H9 (cell line): ENCODE data around the gene MBOAT2. TPM values are rescaled to one million over a fixed set of nuclear protein-coding genes. Genes with fewer than 3 reads are reported as not detected.

Source experiments
- DNase-seq: peaks from one replicate; pipeline ENCODE4 v3.0.0-alpha.2; 2017
- H2AFZ ChIP-seq: one replicate; pipeline ENCODE4 v1.6.1; 2013; ENCODE audit warnings: mild to moderate bottlenecking, low read length, control low read depth, moderate library complexity
- H2AK5ac ChIP-seq: 2 replicates; pipeline ENCODE4 v1.6.1; 2013; ENCODE audit warnings: low read length, control low read depth, mixed read lengths; ENCODE audit not compliant: insufficient read length
- H2BK120ac ChIP-seq: one replicate; pipeline ENCODE4 v1.6.1; 2013; ENCODE audit warnings: low read depth, mild to moderate bottlenecking, low read length, control low read depth, inconsistent platforms; ENCODE audit not compliant: poor library complexity, severe bottlenecking
- H2BK12ac ChIP-seq: 2 replicates; pipeline ENCODE4 v1.6.1; 2013; ENCODE audit warnings: low read length, control low read depth, mixed read lengths, low read depth; ENCODE audit not compliant: insufficient read length
- H2BK15ac ChIP-seq: 2 replicates; pipeline ENCODE4 v1.6.1; 2013; ENCODE audit warnings: low read depth, low read length, control low read depth
- H2BK20ac ChIP-seq: one replicate; pipeline ENCODE4 v1.6.1; 2013; ENCODE audit warnings: low read depth, mild to moderate bottlenecking, low read length, control low read depth, inconsistent platforms; ENCODE audit not compliant: poor library complexity, severe bottlenecking
- H2BK5ac ChIP-seq: 2 replicates; pipeline ENCODE4 v1.6.1; 2013; ENCODE audit warnings: low read length, control low read depth, mixed read lengths; ENCODE audit not compliant: insufficient read length
- H3K14ac ChIP-seq: 2 replicates; pipeline ENCODE4 v1.6.1; 2013; ENCODE audit warnings: low read length, control low read depth; ENCODE audit not compliant: insufficient read depth
- H3K18ac ChIP-seq: 2 replicates; pipeline ENCODE4 v1.6.1; 2013; ENCODE audit warnings: low read depth, mild to moderate bottlenecking, mixed read lengths, low read length, control low read depth; ENCODE audit not compliant: insufficient read length
- H3K23ac ChIP-seq: 2 replicates; pipeline ENCODE4 v1.6.1; 2013; ENCODE audit warnings: low read length, control low read depth, mixed read lengths, low read depth; ENCODE audit not compliant: insufficient read length
- H3K23me2 ChIP-seq: 2 replicates; pipeline ENCODE4 v1.6.1; 2013; ENCODE audit warnings: low read depth, mild to moderate bottlenecking, mixed read lengths, low read length, control low read depth; ENCODE audit not compliant: insufficient read length, poor library complexity, severe bottlenecking
- H3K27ac ChIP-seq: 2 replicates; pipeline ENCODE4 v1.5.1; 2013; ENCODE audit warnings: low read length, control low read depth, mixed read lengths, low read depth; ENCODE audit not compliant: insufficient read length
- H3K27me3 ChIP-seq: 2 replicates; pipeline ENCODE4 v1.6.1; 2013; ENCODE audit warnings: low read length, control low read depth, inconsistent platforms; ENCODE audit not compliant: insufficient read depth
- H3K4ac ChIP-seq: 2 replicates; pipeline ENCODE4 v1.6.1; 2013; ENCODE audit warnings: low read depth, mild to moderate bottlenecking, control low read depth, inconsistent platforms, low read length, moderate library complexity
- H3K4me1 ChIP-seq: 2 replicates; pipeline ENCODE4 v1.6.1; 2013; ENCODE audit warnings: low read length, control low read depth, inconsistent platforms; ENCODE audit not compliant: insufficient read depth
- H3K4me2 ChIP-seq: 2 replicates; pipeline ENCODE4 v1.6.1; 2013; ENCODE audit warnings: low read length, control low read depth, mixed read lengths; ENCODE audit not compliant: insufficient read length, insufficient read depth
- H3K56ac ChIP-seq: 2 replicates; pipeline ENCODE4 v1.6.1; 2013; ENCODE audit warnings: low read depth, mild to moderate bottlenecking, mixed read lengths, low read length, control low read depth; ENCODE audit not compliant: insufficient read length
- H3K79me1 ChIP-seq: 2 replicates; pipeline ENCODE4 v1.6.1; 2013; ENCODE audit warnings: low read depth, mild to moderate bottlenecking, moderate library complexity, low read length, control low read depth, inconsistent platforms; ENCODE audit not compliant: insufficient read depth, poor library complexity, severe bottlenecking
- H3K79me2 ChIP-seq: 2 replicates; pipeline ENCODE4 v1.6.1; 2013; ENCODE audit warnings: low read length, control low read depth, inconsistent platforms; ENCODE audit not compliant: insufficient read depth
- H3K9ac ChIP-seq: 2 replicates; pipeline ENCODE4 v1.6.1; 2013; ENCODE audit warnings: low read length, control low read depth, mixed read lengths; ENCODE audit not compliant: insufficient read length; ENCODE audit errors: extremely low read depth
- H3K9me3 ChIP-seq: one replicate; pipeline ENCODE4 v1.6.1; 2013; ENCODE audit warnings: low read depth, low read length, inconsistent platforms; ENCODE audit not compliant: control insufficient read depth
- H3T11ph ChIP-seq: one replicate; pipeline ENCODE4 v1.6.1; 2013; ENCODE audit warnings: mild to moderate bottlenecking, low read length, control low read depth, inconsistent platforms
- H4K20me1 ChIP-seq: one replicate; pipeline ENCODE4 v1.6.1; 2013; ENCODE audit not compliant: control insufficient read depth, insufficient read length, insufficient read depth
- H4K5ac ChIP-seq: 2 replicates; pipeline ENCODE4 v1.6.1; 2013; ENCODE audit warnings: low read depth, mild to moderate bottlenecking, mixed read lengths, low read length, control low read depth; ENCODE audit not compliant: insufficient read length
- H4K8ac ChIP-seq: replicated peaks from 2 replicates; pipeline ENCODE4 v1.6.1; 2013; ENCODE audit warnings: low read length, control low read depth, mixed read lengths, low read depth; ENCODE audit not compliant: insufficient read length
- H4K91ac ChIP-seq: 2 replicates; pipeline ENCODE4 v1.6.1; 2013; ENCODE audit warnings: low read depth, mild to moderate bottlenecking, moderate library complexity, mixed read lengths, low read length, control low read depth; ENCODE audit not compliant: insufficient read length
- H3K27ac Mint-ChIP-seq, 3 experiments: 2 replicates in 2 of 3; 3 replicates in 1 of 3; pipeline ENCODE4 v1.8.0; 2020 to 2021; ENCODE audit warnings: mixed read lengths in 3 of 3, mild to moderate bottlenecking in 1 of 3, moderate library complexity in 1 of 3
- H3K27me3 Mint-ChIP-seq: 2 replicates; pipeline ENCODE4 v1.8.0; 2021; ENCODE audit warnings: low read depth, mild to moderate bottlenecking, moderate library complexity, mixed read lengths
- H3K36me3 Mint-ChIP-seq, 3 experiments: 2 replicates in 2 of 3; 3 replicates in 1 of 3; pipeline ENCODE4 v1.8.0; 2020 to 2021; ENCODE audit warnings: low read depth in 3 of 3, mixed read lengths in 3 of 3; ENCODE audit not compliant: insufficient read depth in 1 of 3
- H3K4me1 Mint-ChIP-seq, 2 experiments: 2 replicates each; pipeline ENCODE4 v1.8.0; 2020; ENCODE audit warnings: mixed read lengths in 2 of 2
- H3K4me3 Mint-ChIP-seq, 2 experiments: 2 replicates in 1 of 2; 3 replicates in 1 of 2; pipeline ENCODE4 v1.8.0; 2020 to 2021; ENCODE audit warnings: mild to moderate bottlenecking in 2 of 2, mixed read lengths in 2 of 2, moderate library complexity in 1 of 2
- H3K9me3 Mint-ChIP-seq, 2 experiments: 2 replicates in 1 of 2; 3 replicates in 1 of 2; pipeline ENCODE4 v1.8.0; 2020; ENCODE audit warnings: mild to moderate bottlenecking in 2 of 2, mixed read lengths in 2 of 2, moderate library complexity in 1 of 2
- CTCF ChIP-seq: fragments of 200-600 bp; sonication (generic); conservative IDR thresholded peaks from 3 replicates; pipeline ENCODE4 v1.8.0; 2021; ENCODE audit warnings: antibody characterized with exemption, mild to moderate bottlenecking
- WGBS: extraction: QIAGEN DNeasy Blood & Tissue Kit; methylation state at CpG from one replicate; pipeline ENCODE4 v1.1.7; 2013; ENCODE audit warnings: missing lambda C conversion rate, low lambda C conversion rate, mixed read lengths; ENCODE audit not compliant: insufficient read length; ENCODE audit errors: extremely low coverage; 5-methylcytosine and 5-hydroxymethylcytosine counted together
- total RNA-seq: library from RNA; stranded (reverse); gene quantifications from 2 replicates; pipeline ENCODE4 v1.2.1, GENCODE V29; 2021

Gene MBOAT2
- total RNA-seq, 1 experiment from 2014 or later: 20.2 TPM

- H4K20me1 ChIP-seq: no peaks in the 10 kb centered on the region
- Mint-ChIP-seq H3K4me1 (no peaks in the 10 kb centered on the region), H3K27me3 (peaks cover 2% of the 10 kb centered on the region), H3K27ac (no peak overlapping the region), H3K4me3 (no peak overlapping the region), H3K9me3 (no peaks in the 10 kb centered on the region), H3K36me3 (no peaks in the 10 kb centered on the region)
- H2BK120ac ChIP-seq: no peak overlapping the region
- no peak for DNase-seq
- H2BK20ac ChIP-seq: no peak overlapping the region
- no peak overlapping the region for H3K9ac ChIP-seq
- H3K23ac ChIP-seq: no peak overlapping the region
- H2BK12ac ChIP-seq: no peak overlapping the region
- peak overlapping the region; percentile 23 for H2AFZ ChIP-seq
- no peaks in the 10 kb centered on the region for H3K9me3 ChIP-seq
- no peaks in the 10 kb centered on the region for H3K79me2 ChIP-seq
- no peaks in the 10 kb centered on the region for H3K79me1 ChIP-seq
- no peaks in the 10 kb centered on the region for H3K23me2 ChIP-seq
- H3K4me2 ChIP-seq: no peak overlapping the region
- no peak overlapping the region for H2BK15ac ChIP-seq
- H4K5ac ChIP-seq: no peak overlapping the region
- H3K27me3 ChIP-seq: no peaks in the 10 kb centered on the region
- no peak overlapping the region for H3K18ac ChIP-seq
- no peak overlapping the region for H2AK5ac ChIP-seq
- H3K27ac ChIP-seq: no peak overlapping the region
- H2BK5ac ChIP-seq: no peak overlapping the region
- H3T11ph ChIP-seq: no peak overlapping the region
- TF ChIP-seq CTCF: no peak
- no peak overlapping the region for H3K14ac ChIP-seq
- no peak overlapping the region for H3K56ac ChIP-seq
- no CpG with 5 or more reads among the region's 7 CpGs for WGBS
- H4K8ac ChIP-seq: no peak overlapping the region
- H3K4me1 ChIP-seq: no peaks in the 10 kb centered on the region
- no peak overlapping the region for H3K4ac ChIP-seq
- no peak overlapping the region for H4K91ac ChIP-seq
These were observed 15.1 kb upstream of the MBOAT2 start for GRCh38 chr2:9018534-9018933.
